KMS-11 (cell line): ENCODE data around the gene ADAR.

Experiments
- H2AFZ ChIP-seq: fragments of 200-600 bp; sonication (generic); 2 replicates; pipeline ENCODE4 v1.6.1; 2016; ENCODE audit warnings: antibody characterized with exemption, mixed run types, low read depth
- H3K27ac ChIP-seq: fragments of 200-600 bp; sonication (generic); 2 replicates; pipeline ENCODE4 v1.6.1; 2016; ENCODE audit warnings: mild to moderate bottlenecking, mixed run types
- H3K27me3 ChIP-seq: fragments of 200-600 bp; sonication (generic); 2 replicates; pipeline ENCODE4 v1.6.1; 2017; ENCODE audit warnings: mild to moderate bottlenecking, low read depth, mixed run types, moderate library complexity; ENCODE audit not compliant: insufficient read depth
- H3K36me3 ChIP-seq: fragments of 200-600 bp; sonication (generic); 2 replicates; pipeline ENCODE4 v1.6.1; 2017; ENCODE audit warnings: mild to moderate bottlenecking, mixed run types; ENCODE audit not compliant: insufficient read depth
- H3K4me1 ChIP-seq: fragments of 200-600 bp; sonication (generic); 2 replicates; pipeline ENCODE4 v1.6.1; 2016; ENCODE audit warnings: mild to moderate bottlenecking, low read depth, mixed run types; ENCODE audit not compliant: poor library complexity, severe bottlenecking
- H3K4me2 ChIP-seq: fragments of 200-600 bp; sonication (generic); 2 replicates; pipeline ENCODE4 v1.7.0; 2016; ENCODE audit warnings: mild to moderate bottlenecking, mixed run types
- H3K4me3 ChIP-seq: fragments of 200-600 bp; sonication (generic); IDR thresholded peaks from 2 replicates; pipeline ENCODE4 v1.6.1; 2017; ENCODE audit warnings: low read depth, low read length, mixed read lengths; ENCODE audit not compliant: insufficient read depth
- H3K79me2 ChIP-seq: fragments of 200-600 bp; sonication (generic); 2 replicates; pipeline ENCODE4 v1.6.1; 2016; ENCODE audit warnings: low read depth, mixed run types; ENCODE audit not compliant: insufficient read depth
- H3K9ac ChIP-seq: fragments of 200-600 bp; sonication (generic); 2 replicates; pipeline ENCODE4 v1.6.1; 2016; ENCODE audit warnings: mild to moderate bottlenecking, mixed run types
- H4K20me1 ChIP-seq: fragments of 200-600 bp; sonication (generic); 2 replicates; pipeline ENCODE4 v1.6.1; 2016; ENCODE audit warnings: mild to moderate bottlenecking, mixed run types; ENCODE audit not compliant: insufficient read depth
- TF ChIP-seq, protein P1 (sequence below): fragments of 200-600 bp; sonication (generic); conservative IDR thresholded peaks from 2 replicates; pipeline ENCODE4 v1.6.1; 2017; ENCODE audit warnings: low read depth, mild to moderate bottlenecking, antibody characterized with exemption, low read length, moderate library complexity, mixed read lengths

ADAR gene

DNA sequence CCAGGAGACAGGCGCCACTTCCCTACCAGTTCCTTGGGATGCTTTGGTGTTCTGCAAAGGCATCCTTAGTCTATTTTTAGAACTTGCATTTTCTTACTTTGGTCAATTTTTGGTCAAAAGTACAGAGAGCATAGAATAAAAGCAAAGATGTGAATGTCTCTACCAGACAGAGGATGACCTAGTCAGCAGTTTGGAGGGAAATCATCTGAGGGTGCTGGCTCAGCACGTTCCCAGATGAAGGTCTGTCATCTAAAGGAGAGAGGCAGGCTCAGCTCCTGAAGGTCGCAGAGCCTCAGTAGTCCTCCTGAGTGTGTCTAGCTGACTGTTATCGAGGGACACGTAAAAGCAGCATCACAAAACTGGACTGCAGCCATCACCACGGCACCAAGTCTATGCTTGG, 25.1 kb downstream of the ADAR start:
- no peak overlapping the region for H3K4me3 ChIP-seq
- H2AFZ ChIP-seq: no peak overlapping the region
- TF ChIP-seq, protein P1, sequence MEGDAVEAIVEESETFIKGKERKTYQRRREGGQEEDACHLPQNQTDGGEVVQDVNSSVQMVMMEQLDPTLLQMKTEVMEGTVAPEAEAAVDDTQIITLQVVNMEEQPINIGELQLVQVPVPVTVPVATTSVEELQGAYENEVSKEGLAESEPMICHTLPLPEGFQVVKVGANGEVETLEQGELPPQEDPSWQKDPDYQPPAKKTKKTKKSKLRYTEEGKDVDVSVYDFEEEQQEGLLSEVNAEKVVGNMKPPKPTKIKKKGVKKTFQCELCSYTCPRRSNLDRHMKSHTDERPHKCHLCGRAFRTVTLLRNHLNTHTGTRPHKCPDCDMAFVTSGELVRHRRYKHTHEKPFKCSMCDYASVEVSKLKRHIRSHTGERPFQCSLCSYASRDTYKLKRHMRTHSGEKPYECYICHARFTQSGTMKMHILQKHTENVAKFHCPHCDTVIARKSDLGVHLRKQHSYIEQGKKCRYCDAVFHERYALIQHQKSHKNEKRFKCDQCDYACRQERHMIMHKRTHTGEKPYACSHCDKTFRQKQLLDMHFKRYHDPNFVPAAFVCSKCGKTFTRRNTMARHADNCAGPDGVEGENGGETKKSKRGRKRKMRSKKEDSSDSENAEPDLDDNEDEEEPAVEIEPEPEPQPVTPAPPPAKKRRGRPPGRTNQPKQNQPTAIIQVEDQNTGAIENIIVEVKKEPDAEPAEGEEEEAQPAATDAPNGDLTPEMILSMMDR: no peak
- no peaks in the 10 kb centered on the region for H3K79me2 ChIP-seq
- H3K27me3 ChIP-seq: no peaks in the 10 kb centered on the region
- H3K27ac ChIP-seq: no peak overlapping the region
- H3K4me1 ChIP-seq: peaks cover 31% of the 10 kb centered on the region
- no peak overlapping the region for H3K4me2 ChIP-seq
- no peak overlapping the region for H3K9ac ChIP-seq
- H4K20me1 ChIP-seq: no peaks in the 10 kb centered on the region
- peaks cover 66% of the 10 kb centered on the region; the same call in 1 of the 2 replicates for H3K36me3 ChIP-seq

DNA sequence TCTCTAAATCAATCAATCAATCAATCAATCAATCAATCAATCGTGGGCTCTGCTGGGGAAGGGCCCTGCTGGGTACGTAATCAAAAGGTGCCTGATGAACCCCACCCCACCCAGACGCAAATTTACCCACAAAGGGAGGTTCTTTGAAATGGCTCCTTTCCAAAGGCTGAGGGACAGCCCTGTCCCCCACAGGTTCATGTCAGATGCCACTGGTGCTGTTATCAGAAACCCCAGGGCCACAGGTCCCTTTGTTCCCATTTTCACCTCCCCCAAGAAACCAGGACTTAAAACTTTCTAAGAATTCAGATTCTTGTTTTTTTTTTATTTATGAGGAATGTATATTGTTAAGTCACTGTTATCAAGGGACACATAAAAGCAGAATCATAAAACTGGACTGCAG, 26.2 kb downstream of the ADAR start:
- H3K4me1 ChIP-seq: peaks cover 31% of the 10 kb centered on the region
- H3K9ac ChIP-seq: no peak overlapping the region
- H2AFZ ChIP-seq: no peak overlapping the region
- no peaks in the 10 kb centered on the region for H4K20me1 ChIP-seq
- no peaks in the 10 kb centered on the region for H3K27me3 ChIP-seq
- H3K27ac ChIP-seq: no peak overlapping the region
- no peak overlapping the region for H3K4me3 ChIP-seq
- H3K4me2 ChIP-seq: no peak overlapping the region
- peaks cover 55% of the 10 kb centered on the region; the same call in 1 of the 2 replicates for H3K36me3 ChIP-seq
- TF ChIP-seq, protein P1: no peak
- no peaks in the 10 kb centered on the region for H3K79me2 ChIP-seq

DNA sequence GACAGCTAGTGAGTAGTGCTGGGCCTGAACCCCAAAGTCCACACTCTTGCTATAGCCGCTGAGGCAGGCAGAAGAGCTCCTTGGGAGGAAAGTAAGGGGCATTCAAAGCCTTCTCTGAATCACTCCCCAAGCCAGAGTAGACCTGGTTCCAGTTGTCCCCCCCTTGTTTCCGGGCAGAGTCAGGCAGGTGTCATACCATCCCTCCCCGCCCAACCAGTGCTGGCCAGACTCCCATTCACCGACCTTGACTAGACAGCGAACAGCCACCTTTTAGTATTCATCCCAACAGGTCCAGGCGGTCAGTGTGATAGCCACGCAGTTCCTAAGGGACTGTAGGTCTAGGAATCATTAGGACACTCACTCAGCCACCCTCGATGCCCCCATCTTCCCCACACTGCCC, 28.6 kb downstream of the ADAR start:
- Histone ChIP-seq H4K20me1 (no peaks in the 10 kb centered on the region), H2AFZ (no peak overlapping the region), H3K36me3 (peaks cover 32% of the 10 kb centered on the region; the same call in 1 of the 2 replicates), H3K4me3 (no peak overlapping the region), H3K27me3 (no peaks in the 10 kb centered on the region; the same call in 1 of the 2 replicates), H3K79me2 (no peaks in the 10 kb centered on the region), H3K4me1 (peaks cover 35% of the 10 kb centered on the region), H3K27ac (no peak overlapping the region), H3K9ac (no peak overlapping the region), H3K4me2 (no peak overlapping the region)
- TF ChIP-seq, protein P1: no peak

DNA sequence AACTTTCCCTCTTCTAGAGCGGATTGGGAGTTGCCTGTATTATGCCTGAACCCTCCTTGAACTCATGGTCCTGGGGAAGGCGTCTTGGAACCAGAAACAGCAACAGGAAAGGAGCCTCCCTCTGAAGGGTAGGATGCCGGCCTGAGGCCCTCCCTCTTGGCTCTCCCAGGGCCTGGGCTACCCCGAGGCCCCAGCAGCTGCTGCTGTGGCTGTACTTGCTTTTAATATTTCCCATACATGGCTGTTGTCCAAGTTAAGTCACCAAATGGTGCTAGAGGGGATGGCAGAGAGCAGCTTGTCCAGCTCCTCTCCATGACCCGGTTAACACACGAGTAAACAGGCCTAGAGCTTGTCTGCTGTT, 29.9 kb downstream of the ADAR start:
- no peaks in the 10 kb centered on the region for H4K20me1 ChIP-seq
- H3K4me2 ChIP-seq: no peak overlapping the region
- H3K27ac ChIP-seq: no peak overlapping the region
- H2AFZ ChIP-seq: no peak overlapping the region
- H3K36me3 ChIP-seq: peaks cover 18% of the 10 kb centered on the region; the same call in 1 of the 2 replicates
- H3K79me2 ChIP-seq: no peaks in the 10 kb centered on the region
- H3K27me3 ChIP-seq: peaks cover 7% of the 10 kb centered on the region; the same call in 1 of the 2 replicates
- peaks cover 25% of the 10 kb centered on the region for H3K4me1 ChIP-seq
- TF ChIP-seq, protein P1: no peak
- H3K9ac ChIP-seq: no peak overlapping the region
- H3K4me3 ChIP-seq: no peak overlapping the region
